ENCODE measurements around the gene WDR31. TPM values are rescaled to one million over a fixed set of nuclear protein-coding genes. Genes with fewer than 3 reads are reported as not detected.

The WDR31 gene
- total and polyA plus RNA-seq, 3 donors from 2014 or later, result 6.8 to 18.2 (median 10.2) TPM

DNA sequence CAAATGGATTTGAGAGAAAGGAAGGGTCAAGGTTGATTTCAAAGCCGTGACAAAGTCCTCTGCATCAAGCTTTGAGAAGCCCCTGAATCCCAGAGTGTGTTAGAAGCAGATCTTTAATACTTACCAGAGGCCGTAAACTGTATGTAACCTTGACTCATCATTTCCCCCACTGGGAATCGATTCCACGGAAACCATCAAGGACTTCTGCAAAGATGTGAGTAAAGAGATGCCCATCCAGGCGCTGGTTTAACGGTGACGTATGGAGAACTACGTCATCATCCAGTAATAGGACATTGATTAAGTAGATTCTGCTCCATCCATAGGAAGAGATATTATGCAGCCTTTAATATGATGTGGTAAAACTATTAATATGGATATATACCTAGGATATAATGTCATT, 38.5 kb downstream of the WDR31 start:
- TF ChIP-seq, protein P1, sequence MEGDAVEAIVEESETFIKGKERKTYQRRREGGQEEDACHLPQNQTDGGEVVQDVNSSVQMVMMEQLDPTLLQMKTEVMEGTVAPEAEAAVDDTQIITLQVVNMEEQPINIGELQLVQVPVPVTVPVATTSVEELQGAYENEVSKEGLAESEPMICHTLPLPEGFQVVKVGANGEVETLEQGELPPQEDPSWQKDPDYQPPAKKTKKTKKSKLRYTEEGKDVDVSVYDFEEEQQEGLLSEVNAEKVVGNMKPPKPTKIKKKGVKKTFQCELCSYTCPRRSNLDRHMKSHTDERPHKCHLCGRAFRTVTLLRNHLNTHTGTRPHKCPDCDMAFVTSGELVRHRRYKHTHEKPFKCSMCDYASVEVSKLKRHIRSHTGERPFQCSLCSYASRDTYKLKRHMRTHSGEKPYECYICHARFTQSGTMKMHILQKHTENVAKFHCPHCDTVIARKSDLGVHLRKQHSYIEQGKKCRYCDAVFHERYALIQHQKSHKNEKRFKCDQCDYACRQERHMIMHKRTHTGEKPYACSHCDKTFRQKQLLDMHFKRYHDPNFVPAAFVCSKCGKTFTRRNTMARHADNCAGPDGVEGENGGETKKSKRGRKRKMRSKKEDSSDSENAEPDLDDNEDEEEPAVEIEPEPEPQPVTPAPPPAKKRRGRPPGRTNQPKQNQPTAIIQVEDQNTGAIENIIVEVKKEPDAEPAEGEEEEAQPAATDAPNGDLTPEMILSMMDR (IDR thresholded peaks at IDR 0.05), result no peak
- TF ChIP-seq POLR2A (IDR thresholded peaks at IDR 0.05), result no peak
- intact Hi-C loops (cut with DNase I; ENCODE audit: low total_unique reads), result no loop called here
- Histone ChIP-seq H3K9me3 (no peaks in the 10 kb centered on the region), H3K4me3 (no peak overlapping the region), H3K4me1 (no peaks in the 10 kb centered on the region), H3K36me3 (ENCODE audit: low read depth, missing control alignments) (no peaks in the 10 kb centered on the region), H3K27me3 (no peaks in the 10 kb centered on the region), H3K27ac (no peak overlapping the region)
- no peak for DNase-seq
- WGBS, 2 donors, result 81 to 90% methylated on average over 8 of the region's 8 CpGs

DNA sequence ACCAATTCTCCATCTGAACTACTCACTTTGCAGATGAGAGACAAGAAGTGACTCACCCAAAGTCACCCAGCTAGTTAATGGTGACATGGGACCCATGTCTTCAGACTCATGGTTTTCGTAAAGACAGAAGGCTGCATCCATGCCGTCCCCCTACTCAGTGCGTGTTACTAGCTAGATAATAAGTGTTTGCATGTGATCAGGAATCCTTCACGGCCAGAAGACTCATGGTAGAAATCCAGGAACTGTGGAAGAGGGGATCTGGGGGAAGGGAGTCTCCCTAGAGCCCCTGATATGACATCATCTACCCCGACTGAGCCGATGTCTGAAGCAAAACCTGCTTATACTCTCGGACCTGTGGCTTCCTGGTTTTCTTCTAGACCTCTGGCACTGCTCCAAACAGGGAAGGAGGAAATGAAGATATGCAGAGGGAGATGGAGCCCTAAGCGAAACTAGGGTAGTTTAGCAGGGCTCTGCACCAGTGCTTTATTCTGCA, 40.2 kb downstream of the WDR31 start:
- Histone ChIP-seq H3K27me3 (no peaks in the 10 kb centered on the region), H3K36me3 (ENCODE audit: low read depth, missing control alignments) (no peaks in the 10 kb centered on the region), H3K9me3 (no peaks in the 10 kb centered on the region), H3K27ac (no peak overlapping the region), H3K4me1 (no peaks in the 10 kb centered on the region), H3K4me3 (no peak overlapping the region)
- 46 to 54% methylated on average over 8 of the region's 8 CpGs for WGBS, 2 donors
- TF ChIP-seq, protein P1 (IDR thresholded peaks at IDR 0.05), result no peak
- no peak for TF ChIP-seq POLR2A (IDR thresholded peaks at IDR 0.05)
- intact Hi-C loops (cut with DNase I; ENCODE audit: low total_unique reads), result no loop called here
- no peak for DNase-seq

GRCh38 chr9:113298924-113299770, 40.9 kb downstream of the WDR31 start:
- intact Hi-C loops (cut with DNase I; ENCODE audit: low total_unique reads), result no loop called here

GRCh38 chr9:113298311-113298710, 41.8 kb downstream of the WDR31 start:
- no peak for DNase-seq
- WGBS, 2 donors, result 86 to 97% methylated on average over 6 to 8 of the region's 8 CpGs
- no peak overlapping the region for H3K4me3 ChIP-seq
- no peaks in the 10 kb centered on the region for H3K4me1 ChIP-seq
- no peak for TF ChIP-seq POLR2A (IDR thresholded peaks at IDR 0.05)
- TF ChIP-seq, protein P1 (IDR thresholded peaks at IDR 0.05), result no peak
- intact Hi-C loops (cut with DNase I; ENCODE audit: low total_unique reads), result no loop called here
- no peaks in the 10 kb centered on the region for H3K27me3 ChIP-seq
- no peak overlapping the region for H3K27ac ChIP-seq
- no peaks in the 10 kb centered on the region for H3K36me3 ChIP-seq (ENCODE audit: low read depth, missing control alignments)
- H3K9me3 ChIP-seq, result no peaks in the 10 kb centered on the region

More at GRCh38 chr9:113298924-113299770, 40.9 kb downstream of the WDR31 start:
- 88 to 90% methylated on average over 11 to 15 of the region's 15 CpGs for WGBS, 2 donors
- TF ChIP-seq, protein P1 (IDR thresholded peaks at IDR 0.05), result no peak
- no peak for TF ChIP-seq POLR2A (IDR thresholded peaks at IDR 0.05)
- Histone ChIP-seq H3K9me3 (no peaks in the 10 kb centered on the region), H3K36me3 (ENCODE audit: low read depth, missing control alignments) (no peaks in the 10 kb centered on the region), H3K27ac (no peak overlapping the region), H3K4me3 (no peak overlapping the region), H3K4me1 (no peaks in the 10 kb centered on the region), H3K27me3 (no peaks in the 10 kb centered on the region)
- no peak for DNase-seq
